Spleen (tissue), 11 donors: ENCODE data around the gene SLC7A8. TPM values are rescaled to one million over a fixed set of nuclear protein-coding genes. Genes with fewer than 3 reads are reported as not detected.

Experiments
- DNase-seq: peaks from one replicate; pipeline ENCODE4 v3.0.0-alpha.2; 2020
- H3K27ac ChIP-seq, 8 donors: fragments of 200-600 bp; sonication (generic) in 7 of 8; 1 replicate in 4 of 8; 2 replicates in 4 of 8; pipeline versions ENCODE4 v1.5.0 to v1.8.0; 2016 to 2021; ENCODE audit warnings: inconsistent platforms in 4 of 8, mild to moderate bottlenecking in 4 of 8, moderate library complexity in 1 of 8
- H3K27me3 ChIP-seq, 7 donors: fragments of 200-600 bp; sonication (generic) in 6 of 7; replicated peaks in 1 of 7; 1 replicate in 4 of 7; 2 replicates in 3 of 7; pipeline versions ENCODE4 v1.5.0 to v1.8.0; 2016 to 2021; ENCODE audit warnings: inconsistent platforms in 3 of 7, mild to moderate bottlenecking in 1 of 7
- H3K36me3 ChIP-seq, 6 donors: fragments of 200-600 bp; sonication (generic) in 5 of 6; 1 replicate in 4 of 6; 2 replicates in 2 of 6; pipeline versions ENCODE4 v1.5.0 to v1.8.0; 2016 to 2021; ENCODE audit warnings: inconsistent platforms in 2 of 6
- H3K4me1 ChIP-seq, 6 donors: fragments of 200-600 bp; sonication (generic) in 5 of 6; 1 replicate in 3 of 6; 2 replicates in 3 of 6; pipeline versions ENCODE4 v1.5.0 to v1.8.0; 2016 to 2021; ENCODE audit warnings: inconsistent platforms in 3 of 6
- H3K4me3 ChIP-seq, 8 donors: fragments of 200-600 bp; sonication (generic) in 7 of 8; 1 replicate in 4 of 8; 2 replicates in 4 of 8; pipeline versions ENCODE4 v1.5.0 to v1.8.0; 2016 to 2021; ENCODE audit warnings: inconsistent platforms in 4 of 8, mild to moderate bottlenecking in 4 of 8, moderate library complexity in 2 of 8
- H3K9me3 ChIP-seq, 8 donors: fragments of 200-600 bp; sonication (generic) in 7 of 8; 1 replicate in 4 of 8; 2 replicates in 4 of 8; pipeline versions ENCODE4 v1.5.0 to v1.8.0; 2016 to 2021; ENCODE audit warnings: inconsistent platforms in 4 of 8
- CTCF ChIP-seq, 11 experiments: fragments of 200-600 bp in 7 of 11; fragments of 450-650 bp in 4 of 11; sonication (generic) in 4 of 11; IDR thresholded peaks in 8 of 11; conservative IDR thresholded peaks in 3 of 11; 1 replicate in 7 of 11; 2 replicates in 4 of 11; pipeline versions ENCODE4 v1.4.0 to v1.8.0; 2016 to 2021; ENCODE audit warnings: antibody characterized with exemption in 11 of 11, inconsistent platforms in 4 of 11, mild to moderate bottlenecking in 1 of 11
- POLR2A ChIP-seq, 3 donors: fragments of 450-650 bp; IDR thresholded peaks; one replicate each; pipeline ENCODE4 v1.5.1; 2017; ENCODE audit warnings: antibody characterized with exemption in 3 of 3, mild to moderate bottlenecking in 1 of 3
- POLR2AphosphoS5 ChIP-seq, 3 donors: sonication (generic); formaldehyde crosslinking; IDR thresholded peaks; one replicate each; pipeline ENCODE4 v1.5.1; 2017; ENCODE audit warnings: antibody characterized with exemption in 3 of 3
- WGBS, 5 donors: extraction: QIAGEN DNeasy Blood & Tissue Kit in 3 of 5; methylation state at CpG; one replicate each; pipeline versions ENCODE4 v1.1.5 to v1.1.7; 2013 to 2018; 5-methylcytosine and 5-hydroxymethylcytosine counted together
- intact Hi-C: fragments of 100-400 bp; cut with DNase I; formaldehyde crosslinking; loops from one replicate; pipeline ENCODE4 v1.15.0; 2023; ENCODE audit warnings: low total_unique reads
- polyA plus RNA-seq, 3 donors: library from polyadenylated mRNA; stranded (reverse); fragments of 200-250 nt; gene quantifications; one replicate each; pipeline ENCODE4 v1.2.1, GENCODE V29; 2013
- total RNA-seq, 7 donors: library from RNA; depleted of rRNA in 3 of 7; stranded (reverse); fragments of >200 nt in 3 of 7; fragmentation: NEBNext Ultra II Directional in 4 of 7; extraction: Animal tissue kit (Norgen Biotek cat#: 25700) in 4 of 7; gene quantifications; one replicate each; pipeline versions ENCODE4 v1.1.0 to v1.2.1, GENCODE V29; 2016 to 2021
- donor health status: healthy with polysubstance abuse.
- donor health status: DM: no; HTN: no; CAD: no; lungs with moderate emphysema.
- donor health status: DM: no; HTN: no; CAD: no.
- donor health status: Bipolar disorder and iron deficiency.
- donor health status: healthy.
- donor health status: DM: no; HTN: no; CAD: no.
- donor health status: DM: yes; HTN: yes; CAD: no.

SLC7A8 gene
- total and polyA plus RNA-seq, 10 donors: 3.5 to 106 (median 36.7) TPM

GRCh38 chr14:23091294-23092225 lies 91.9 kb downstream of the SLC7A8 start:
- no peak overlapping the region for H3K27ac ChIP-seq
- H3K9me3 ChIP-seq: no peaks in the 10 kb centered on the region
- H3K4me3 ChIP-seq: no peak overlapping the region
- WGBS, 5 donors: 73 to 91% (median 78%) methylated on average over 12 of the region's 12 CpGs
- TF ChIP-seq POLR2AphosphoS5 (IDR thresholded peaks at IDR 0.05) (no peak), POLR2A (IDR thresholded peaks at IDR 0.05) (no peak), CTCF (IDR thresholded peaks at IDR 0.05 in 8 of 11, conservative IDR thresholded peaks at IDR 0.05 in 3 of 11) (no peak)
- H3K27me3 ChIP-seq: no peaks in the 10 kb centered on the region
- H3K4me1 ChIP-seq: peaks cover 23 to 63% (median 34%) of the 10 kb centered on the region in 6 donors
- peak; percentile 25 for DNase-seq
- intact Hi-C loops: no loop called here
- H3K36me3 ChIP-seq: peaks cover 4 to 69% (median 62%) of the 10 kb centered on the region in 6 donors

DNA sequence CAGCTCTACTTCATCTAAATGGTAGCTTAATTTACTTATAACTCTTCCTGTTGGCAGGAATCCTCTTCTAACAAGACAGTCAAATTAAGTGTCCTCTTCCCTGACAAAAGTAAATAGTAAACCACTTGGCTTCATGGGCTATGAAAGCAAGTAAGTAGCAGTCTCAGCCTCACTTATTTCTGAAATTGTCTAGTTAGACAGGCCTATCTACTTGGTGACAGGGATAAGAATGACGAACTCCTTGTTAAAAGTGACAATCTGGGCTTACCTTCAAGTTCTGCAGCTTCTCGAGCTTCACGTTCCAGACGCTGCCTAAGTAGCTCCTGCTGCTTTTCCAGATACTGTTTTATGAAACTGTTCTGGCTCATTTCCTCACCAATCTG lies 93.2 kb downstream of the SLC7A8 start:
- WGBS, 5 donors: 72 to 91% (median 89%) methylated on average over 4 of the region's 4 CpGs
- no peak overlapping the region for H3K4me3 ChIP-seq
- peaks cover 22 to 65% (median 33%) of the 10 kb centered on the region in 6 donors for H3K4me1 ChIP-seq
- TF ChIP-seq POLR2A (IDR thresholded peaks at IDR 0.05): no peak
- no peak for TF ChIP-seq POLR2AphosphoS5 (IDR thresholded peaks at IDR 0.05)
- no peak for TF ChIP-seq CTCF (IDR thresholded peaks at IDR 0.05 in 8 of 11, conservative IDR thresholded peaks at IDR 0.05 in 3 of 11)
- peaks cover 9 to 82% (median 74%) of the 10 kb centered on the region in 6 donors for H3K36me3 ChIP-seq
- H3K27ac ChIP-seq: no peak overlapping the region
- no peak for DNase-seq
- H3K9me3 ChIP-seq: no peaks in the 10 kb centered on the region
- H3K27me3 ChIP-seq: no peaks in the 10 kb centered on the region
- intact Hi-C loops: no loop called here

DNA sequence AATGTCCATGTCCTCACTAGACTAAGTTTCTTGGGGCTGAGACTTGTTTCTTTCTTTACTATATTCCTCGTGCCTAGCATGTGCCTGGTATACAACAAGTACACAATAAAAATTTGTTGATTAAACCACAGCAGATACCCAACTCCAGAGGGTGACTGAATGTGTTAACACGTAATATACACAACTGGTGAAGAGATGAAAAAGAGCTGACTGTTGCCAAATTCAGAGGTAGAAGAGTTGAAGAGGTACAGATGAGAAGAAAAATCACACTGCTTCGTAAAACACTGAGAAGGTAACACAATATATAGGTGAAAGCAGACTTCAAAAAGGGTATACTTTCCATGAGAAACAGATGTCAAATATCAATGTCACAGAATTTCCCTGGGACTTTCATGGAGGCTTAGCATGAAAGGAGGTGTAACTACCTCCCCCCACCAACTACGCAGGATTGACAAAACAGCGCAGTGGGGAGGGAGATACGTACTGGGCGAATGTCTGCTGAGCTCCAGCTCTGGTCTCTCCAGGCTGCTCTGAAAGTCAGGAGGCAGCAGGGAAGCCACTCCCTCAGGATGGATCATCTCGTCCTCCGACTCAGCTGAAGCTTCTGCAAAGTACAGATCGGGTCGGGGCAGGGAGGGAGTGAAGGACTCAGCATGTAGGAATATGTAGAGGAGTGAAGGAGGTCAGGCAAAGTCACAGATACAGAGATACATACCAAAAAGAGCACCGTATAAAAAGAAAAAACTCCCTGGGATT lies 93.8 kb downstream of the SLC7A8 start:
- Histone ChIP-seq H3K27ac (no peak overlapping the region), H3K36me3 (peaks cover 9 to 88% (median 80%) of the 10 kb centered on the region in 6 donors), H3K9me3 (no peaks in the 10 kb centered on the region), H3K27me3 (no peaks in the 10 kb centered on the region), H3K4me3 (no peak overlapping the region), H3K4me1 (peaks cover 22 to 65% (median 33%) of the 10 kb centered on the region in 6 donors)
- intact Hi-C loops: no loop called here
- WGBS, 5 donors: 89 to 95% (median 94%) methylated on average over 12 of the region's 12 CpGs
- no peak for TF ChIP-seq POLR2AphosphoS5 (IDR thresholded peaks at IDR 0.05)
- TF ChIP-seq POLR2A (IDR thresholded peaks at IDR 0.05): no peak
- TF ChIP-seq CTCF (IDR thresholded peaks at IDR 0.05 in 8 of 11, conservative IDR thresholded peaks at IDR 0.05 in 3 of 11): no peak
- peak; percentile 41 for DNase-seq

- H3K36me3 ChIP-seq: peaks cover 10 to 100% (median 91%) of the 10 kb centered on the region in 6 donors
- intact Hi-C loops: no loop called here
- H3K27ac ChIP-seq: no peak overlapping the region
- H3K27me3 ChIP-seq: no peaks in the 10 kb centered on the region
- no peaks in the 10 kb centered on the region for H3K9me3 ChIP-seq
- TF ChIP-seq POLR2A (IDR thresholded peaks at IDR 0.05): no peak
- no peak for TF ChIP-seq POLR2AphosphoS5 (IDR thresholded peaks at IDR 0.05)
- no peak for TF ChIP-seq CTCF (IDR thresholded peaks at IDR 0.05 in 8 of 11, conservative IDR thresholded peaks at IDR 0.05 in 3 of 11)
- 93 to 100% (median 97%) methylated on average over 1 of the region's 1 CpG for WGBS, 5 donors
- no peak for DNase-seq
- H3K4me1 ChIP-seq: peaks cover 0 to 37% (median 6%) of the 10 kb centered on the region in 6 donors
- no peak overlapping the region for H3K4me3 ChIP-seq
Measured at GRCh38 chr14:23086565-23086964, 96.9 kb downstream of the SLC7A8 start.
